Activated naive CD8-positive, alpha-beta T cell (primary cell): ENCODE data around the gene TUBGCP6.

Source experiments
- H3K27ac Mint-ChIP-seq: one replicate; pipeline ENCODE4 v1.8.0; 2021; ENCODE audit warnings: mixed read lengths
- H3K27me3 Mint-ChIP-seq: one replicate; pipeline ENCODE4 v1.8.0; 2021; ENCODE audit warnings: mixed read lengths
- H3K36me3 Mint-ChIP-seq: one replicate; pipeline ENCODE4 v1.8.0; 2021; ENCODE audit warnings: mixed read lengths
- H3K4me1 Mint-ChIP-seq: one replicate; pipeline ENCODE4 v1.8.0; 2021; ENCODE audit warnings: low read depth, mixed read lengths
- H3K4me3 Mint-ChIP-seq: one replicate; pipeline ENCODE4 v1.8.0; 2021; ENCODE audit warnings: mild to moderate bottlenecking, mixed read lengths
- H3K9me3 Mint-ChIP-seq: one replicate; pipeline ENCODE4 v1.8.0; 2021; ENCODE audit warnings: low read depth, mixed read lengths

Gene TUBGCP6

GRCh38 chr22:50244420-50245213, at the start of gene TUBGCP6:
TSS of gene TUBGCP6 (minus strand) at chr22:50245023. CDS start at chr22:50244459, 564 bp downstream.
- Mint-ChIP-seq H3K9me3 (no peaks in the 10 kb centered on the region), H3K36me3 (peaks cover 4% of the 10 kb centered on the region), H3K27me3 (no peaks in the 10 kb centered on the region), H3K4me3 (peak within 1 kb of the TSS; percentile 100), H3K4me1 (peaks cover 24% of the 10 kb centered on the region), H3K27ac (peak within 1 kb of the TSS; percentile 100)

- Mint-ChIP-seq H3K4me3 (peak overlapping the region; percentile 57), H3K9me3 (no peaks in the 10 kb centered on the region), H3K4me1 (peaks cover 12% of the 10 kb centered on the region), H3K27me3 (no peaks in the 10 kb centered on the region), H3K36me3 (no peaks in the 10 kb centered on the region), H3K27ac (peak overlapping the region; percentile 28)
These were observed 49.5 kb upstream of the TUBGCP6 start for GRCh38 chr22:50294319-50294656.

GRCh38 chr22:50293441-50294318, 48.9 kb upstream of the TUBGCP6 start:
- H3K9me3 Mint-ChIP-seq: no peaks in the 10 kb centered on the region
- no peaks in the 10 kb centered on the region for H3K36me3 Mint-ChIP-seq
- peak overlapping the region; percentile 28 for H3K27ac Mint-ChIP-seq
- no peaks in the 10 kb centered on the region for H3K27me3 Mint-ChIP-seq
- H3K4me1 Mint-ChIP-seq: peaks cover 12% of the 10 kb centered on the region
- peak overlapping the region; percentile 44 for H3K4me3 Mint-ChIP-seq

GRCh38 chr22:50292643-50293440, 48.0 kb upstream of the TUBGCP6 start:
- no peaks in the 10 kb centered on the region for H3K9me3 Mint-ChIP-seq
- H3K4me1 Mint-ChIP-seq: peaks cover 12% of the 10 kb centered on the region
- no peaks in the 10 kb centered on the region for H3K36me3 Mint-ChIP-seq
- peak overlapping the region; percentile 64 for H3K4me3 Mint-ChIP-seq
- no peaks in the 10 kb centered on the region for H3K27me3 Mint-ChIP-seq
- H3K27ac Mint-ChIP-seq: peak overlapping the region; percentile 62

- H3K4me1 Mint-ChIP-seq: peaks cover 12% of the 10 kb centered on the region
- H3K9me3 Mint-ChIP-seq: no peaks in the 10 kb centered on the region
- H3K4me3 Mint-ChIP-seq: no peak overlapping the region
- no peak overlapping the region for H3K27ac Mint-ChIP-seq
- H3K36me3 Mint-ChIP-seq: no peaks in the 10 kb centered on the region
- H3K27me3 Mint-ChIP-seq: no peaks in the 10 kb centered on the region
These were observed 45.3 kb upstream of the TUBGCP6 start for GRCh38 chr22:50289942-50290630.

GRCh38 chr22:50289151-50289941, 44.5 kb upstream of the TUBGCP6 start:
- H3K4me3 Mint-ChIP-seq: no peak overlapping the region
- peaks cover 12% of the 10 kb centered on the region for H3K4me1 Mint-ChIP-seq
- no peak overlapping the region for H3K27ac Mint-ChIP-seq
- H3K36me3 Mint-ChIP-seq: no peaks in the 10 kb centered on the region
- no peaks in the 10 kb centered on the region for H3K27me3 Mint-ChIP-seq
- no peaks in the 10 kb centered on the region for H3K9me3 Mint-ChIP-seq

GRCh38 chr22:50287731-50288130, 42.9 kb upstream of the TUBGCP6 start:
- H3K4me3 Mint-ChIP-seq: no peak overlapping the region
- H3K4me1 Mint-ChIP-seq: peaks cover 7% of the 10 kb centered on the region
- H3K9me3 Mint-ChIP-seq: no peaks in the 10 kb centered on the region
- H3K27ac Mint-ChIP-seq: no peak overlapping the region
- no peaks in the 10 kb centered on the region for H3K36me3 Mint-ChIP-seq
- H3K27me3 Mint-ChIP-seq: no peaks in the 10 kb centered on the region

- Mint-ChIP-seq H3K4me1 (peaks cover under 1% of the 10 kb centered on the region), H3K27me3 (no peaks in the 10 kb centered on the region), H3K4me3 (no peak overlapping the region), H3K36me3 (no peaks in the 10 kb centered on the region), H3K9me3 (no peaks in the 10 kb centered on the region), H3K27ac (no peak overlapping the region)
These were observed 42.0 kb upstream of the TUBGCP6 start for GRCh38 chr22:50286701-50287318.

- Mint-ChIP-seq H3K27me3 (no peaks in the 10 kb centered on the region), H3K36me3 (no peaks in the 10 kb centered on the region), H3K4me1 (no peaks in the 10 kb centered on the region), H3K27ac (no peak overlapping the region), H3K9me3 (no peaks in the 10 kb centered on the region), H3K4me3 (no peak overlapping the region)
These were observed 41.5 kb upstream of the TUBGCP6 start for GRCh38 chr22:50286275-50286674.

GRCh38 chr22:50285568-50286229, 40.9 kb upstream of the TUBGCP6 start:
- Mint-ChIP-seq H3K27me3 (no peaks in the 10 kb centered on the region), H3K27ac (no peak overlapping the region), H3K4me3 (no peak overlapping the region), H3K36me3 (no peaks in the 10 kb centered on the region), H3K9me3 (no peaks in the 10 kb centered on the region), H3K4me1 (no peaks in the 10 kb centered on the region)

GRCh38 chr22:50284479-50284878, 39.7 kb upstream of the TUBGCP6 start:
- no peaks in the 10 kb centered on the region for H3K36me3 Mint-ChIP-seq
- H3K9me3 Mint-ChIP-seq: no peaks in the 10 kb centered on the region
- H3K27ac Mint-ChIP-seq: no peak overlapping the region
- no peaks in the 10 kb centered on the region for H3K27me3 Mint-ChIP-seq
- no peaks in the 10 kb centered on the region for H3K4me1 Mint-ChIP-seq
- H3K4me3 Mint-ChIP-seq: no peak overlapping the region

GRCh38 chr22:50283821-50284220, 39.0 kb upstream of the TUBGCP6 start:
- H3K4me1 Mint-ChIP-seq: no peaks in the 10 kb centered on the region
- H3K27me3 Mint-ChIP-seq: no peaks in the 10 kb centered on the region
- H3K27ac Mint-ChIP-seq: no peak overlapping the region
- no peaks in the 10 kb centered on the region for H3K36me3 Mint-ChIP-seq
- H3K4me3 Mint-ChIP-seq: no peak overlapping the region
- H3K9me3 Mint-ChIP-seq: no peaks in the 10 kb centered on the region
